Activated CD8-positive, alpha-beta memory T cell treated with anti-CD3 and anti-CD28 coated beads, Interleukin-2, amount 50 U/mL, for 1 hour (primary cell): ENCODE measurements around the gene AIFM3.
"Not testable (repeated sequence)": the region's sequence is repeated elsewhere in the genome, so short reads cannot be mapped to it uniquely, and the experiment has no call there.

Experiments used
- DNase-seq: peaks from one replicate; pipeline ENCODE4 v3.0.0-alpha.2; 2020; ENCODE audit errors: extremely low read depth

The AIFM3 gene

GRCh38 chr22:20957683-20958431 is 9.2 kb upstream of the AIFM3 start:
- DNase-seq = no peak

- DNase-seq = no peak
These were observed 7.2 kb upstream of the AIFM3 start for GRCh38 chr22:20959578-20960461.

GRCh38 chr22:20960609-20961008 is 6.4 kb upstream of the AIFM3 start:
- DNase-seq = no peak

GRCh38 chr22:20962491-20962945 is 4.5 kb upstream of the AIFM3 start:
- no peak for DNase-seq

- DNase-seq = no peak
These were observed 3.6 kb upstream of the AIFM3 start for GRCh38 chr22:20963201-20964052.

GRCh38 chr22:20964090-20964798 is 2.8 kb upstream of the AIFM3 start:
- DNase-seq = no peak

GRCh38 chr22:20964799-20965103 is 2.3 kb upstream of the AIFM3 start:
- no peak for DNase-seq

- DNase-seq = no peak
These were observed 1.8 kb upstream of the AIFM3 start for GRCh38 chr22:20965104-20965887.

- no peak for DNase-seq
These were observed 883 bp upstream of the AIFM3 start for GRCh38 chr22:20965888-20966855.

- DNase-seq = no peak
These were observed 699 bp downstream of the AIFM3 start for GRCh38 chr22:20967697-20968211.

- DNase-seq = no peak
These were observed 1.4 kb downstream of the AIFM3 start for GRCh38 chr22:20968281-20968977.

- no peak for DNase-seq
These were observed 4.0 kb downstream of the AIFM3 start for GRCh38 chr22:20970939-20971657.

- DNase-seq = not testable (repeated sequence)
These were observed 5.1 kb downstream of the AIFM3 start for GRCh38 chr22:20972014-20972694.

- DNase-seq = no peak
These were observed 6.0 kb downstream of the AIFM3 start for GRCh38 chr22:20972933-20973577.

GRCh38 chr22:20973634-20974286 is 6.7 kb downstream of the AIFM3 start:
- no peak for DNase-seq

GRCh38 chr22:20974336-20974955 is 7.4 kb downstream of the AIFM3 start:
- no peak for DNase-seq
